Measurements from ENCODE around the gene ZNF280C.

Gene ZNF280C

DNA sequence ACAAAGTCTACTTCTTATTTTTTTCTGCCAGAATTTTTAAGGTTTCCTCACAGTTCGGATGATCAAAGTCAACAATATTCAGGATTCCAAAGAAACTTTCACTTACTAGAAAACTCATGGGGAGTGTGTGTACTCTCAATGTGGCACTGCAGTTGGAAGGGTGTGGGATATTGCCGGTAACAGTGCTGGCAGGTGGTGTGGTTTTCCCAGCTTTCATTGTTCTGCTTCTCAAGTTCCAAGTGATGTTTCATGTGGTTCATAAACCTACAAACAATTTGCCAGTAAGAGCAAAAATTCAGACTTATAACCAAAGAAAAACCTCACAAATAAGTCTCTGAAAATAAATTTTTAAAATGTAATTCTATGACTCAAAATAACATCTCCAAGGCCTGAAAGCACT, 39.8 kb downstream of the ZNF280C start:
- no peak for TF ChIP-seq CTCF (IDR thresholded peaks at IDR 0.05; ENCODE audit: low read depth, low read length, missing control alignments)
- DNase-seq (ENCODE audit: extremely low read depth, low read depth) = no peak
- no peak overlapping the region for H3K4me3 ChIP-seq (replicated peaks; ENCODE audit: low read depth, low read length)

GRCh38 chrX:130224810-130225209, 43.9 kb downstream of the ZNF280C start:
- DNase-seq (ENCODE audit: extremely low read depth, low read depth) = no peak
- no peak for TF ChIP-seq CTCF (IDR thresholded peaks at IDR 0.05; ENCODE audit: low read depth, low read length, missing control alignments)

GRCh38 chrX:130216320-130216719, 52.4 kb downstream of the ZNF280C start:
- DNase-seq (ENCODE audit: extremely low read depth, low read depth) = no peak
- no peak overlapping the region for H3K4me3 ChIP-seq (replicated peaks; ENCODE audit: low read depth, low read length)
- TF ChIP-seq CTCF (IDR thresholded peaks at IDR 0.05; ENCODE audit: low read depth, low read length, missing control alignments) = no peak

More at GRCh38 chrX:130224810-130225209, 43.9 kb downstream of the ZNF280C start:
- no peak overlapping the region for H3K4me3 ChIP-seq (replicated peaks; ENCODE audit: low read depth, low read length)

DNA sequence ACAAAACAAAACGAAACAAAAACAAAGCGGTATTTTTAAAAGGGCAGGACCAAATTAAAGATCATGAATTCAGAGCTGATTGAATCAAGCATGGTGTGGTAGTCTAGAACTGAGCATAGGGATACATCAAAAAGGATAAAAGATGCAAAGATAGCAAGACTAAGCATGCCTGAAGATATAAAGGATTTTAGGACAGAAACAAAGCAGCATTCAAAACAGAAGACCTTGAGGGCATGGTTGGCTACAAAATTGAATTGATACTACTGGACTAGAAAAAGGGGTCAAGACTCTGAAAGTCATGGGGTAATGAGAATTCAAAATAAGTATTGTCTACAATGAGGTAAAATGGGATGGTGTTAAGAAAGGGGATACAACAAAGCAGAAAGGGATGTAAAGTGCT, 55.3 kb downstream of the ZNF280C start:
- H3K4me3 ChIP-seq (replicated peaks; ENCODE audit: low read depth, low read length) = no peak overlapping the region
- TF ChIP-seq CTCF (IDR thresholded peaks at IDR 0.05; ENCODE audit: low read depth, low read length, missing control alignments) = no peak
- no peak for DNase-seq (ENCODE audit: extremely low read depth, low read depth)

DNA sequence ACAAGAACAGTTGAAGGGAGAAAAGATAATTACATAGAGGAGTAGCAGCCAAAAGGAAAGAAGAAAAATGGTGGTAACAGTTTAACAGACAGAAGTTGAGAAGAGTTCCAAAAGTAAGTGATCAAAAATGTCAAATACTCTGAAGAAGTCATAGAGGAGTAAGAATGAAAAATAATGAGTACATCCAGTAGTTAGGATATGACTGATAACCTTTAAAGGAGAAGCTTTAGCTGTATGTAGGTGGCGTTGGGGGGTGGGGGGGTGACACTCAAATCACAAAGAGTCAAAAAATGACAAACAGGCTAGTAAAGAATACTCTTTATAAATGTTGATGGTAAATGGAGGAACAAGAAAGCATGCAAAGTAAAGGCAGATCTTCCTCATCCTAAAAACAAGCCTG, 56.3 kb downstream of the ZNF280C start:
- no peak for DNase-seq (ENCODE audit: extremely low read depth, low read depth)
- H3K4me3 ChIP-seq (replicated peaks; ENCODE audit: low read depth, low read length) = no peak overlapping the region
- no peak for TF ChIP-seq CTCF (IDR thresholded peaks at IDR 0.05; ENCODE audit: low read depth, low read length, missing control alignments)

- DNase-seq (ENCODE audit: extremely low read depth, low read depth) = no peak
- TF ChIP-seq CTCF (IDR thresholded peaks at IDR 0.05; ENCODE audit: low read depth, low read length, missing control alignments) = no peak
- H3K4me3 ChIP-seq (replicated peaks; ENCODE audit: low read depth, low read length) = no peak overlapping the region
Measured at GRCh38 chrX:130211415-130212186, 57.1 kb downstream of the ZNF280C start.

GRCh38 chrX:130204647-130205046, 64.1 kb downstream of the ZNF280C start:
- H3K4me3 ChIP-seq (replicated peaks; ENCODE audit: low read depth, low read length) = no peak overlapping the region
- no peak for DNase-seq (ENCODE audit: extremely low read depth, low read depth)
- TF ChIP-seq CTCF (IDR thresholded peaks at IDR 0.05; ENCODE audit: low read depth, low read length, missing control alignments) = no peak
